Type B pancreatic cell (in vitro differentiated cells): ENCODE results near the gene SPOCK2. TPM values are rescaled to one million over a fixed set of nuclear protein-coding genes. Genes with fewer than 3 reads are reported as not detected.

Experiments used
- DNase-seq: peaks from one replicate; pipeline ENCODE4 v3.0.0; 2021; ENCODE audit warnings: mixed read lengths; ENCODE audit not compliant: unreplicated experiment; ENCODE audit errors: extremely low spot score
- H3K27ac Mint-ChIP-seq: 2 replicates; pipeline ENCODE4 v1.8.0; 2021; ENCODE audit warnings: mild to moderate bottlenecking, mixed read lengths
- H3K27me3 Mint-ChIP-seq: 2 replicates; pipeline ENCODE4 v1.8.0; 2021; ENCODE audit warnings: mixed read lengths
- H3K36me3 Mint-ChIP-seq: 2 replicates; pipeline ENCODE4 v1.8.0; 2021; ENCODE audit warnings: mixed read lengths
- H3K4me1 Mint-ChIP-seq: one replicate; pipeline ENCODE4 v1.8.0; 2021; ENCODE audit warnings: mixed read lengths; ENCODE audit not compliant: unreplicated experiment
- H3K4me3 Mint-ChIP-seq: 2 replicates; pipeline ENCODE4 v1.8.0; 2021; ENCODE audit warnings: mild to moderate bottlenecking, mixed read lengths
- H3K9me3 Mint-ChIP-seq: 2 replicates; pipeline ENCODE4 v1.8.0; 2021; ENCODE audit warnings: mixed read lengths
- total RNA-seq: library from RNA; stranded (reverse); gene quantifications from 2 replicates; pipeline ENCODE4 v1.2.1, GENCODE V29; 2021; ENCODE audit warnings: low replicate concordance
- TF ChIP-seq, protein P1 (sequence below): fragments of 200-600 bp; sonication (generic); conservative IDR thresholded peaks from 2 replicates; pipeline ENCODE4 v1.5.0; 2021; ENCODE audit warnings: antibody characterized with exemption, mild to moderate bottlenecking

Gene SPOCK2
- total RNA-seq, 1 donor from 2014 or later = 13.8 TPM

- peaks cover 31% of the 10 kb centered on the region for H3K4me1 Mint-ChIP-seq
Measured at GRCh38 chr10:72012796-72013195, 75.6 kb downstream of the SPOCK2 start.

GRCh38 chr10:72011976-72012512, 76.3 kb downstream of the SPOCK2 start:
- TF ChIP-seq, protein P1, sequence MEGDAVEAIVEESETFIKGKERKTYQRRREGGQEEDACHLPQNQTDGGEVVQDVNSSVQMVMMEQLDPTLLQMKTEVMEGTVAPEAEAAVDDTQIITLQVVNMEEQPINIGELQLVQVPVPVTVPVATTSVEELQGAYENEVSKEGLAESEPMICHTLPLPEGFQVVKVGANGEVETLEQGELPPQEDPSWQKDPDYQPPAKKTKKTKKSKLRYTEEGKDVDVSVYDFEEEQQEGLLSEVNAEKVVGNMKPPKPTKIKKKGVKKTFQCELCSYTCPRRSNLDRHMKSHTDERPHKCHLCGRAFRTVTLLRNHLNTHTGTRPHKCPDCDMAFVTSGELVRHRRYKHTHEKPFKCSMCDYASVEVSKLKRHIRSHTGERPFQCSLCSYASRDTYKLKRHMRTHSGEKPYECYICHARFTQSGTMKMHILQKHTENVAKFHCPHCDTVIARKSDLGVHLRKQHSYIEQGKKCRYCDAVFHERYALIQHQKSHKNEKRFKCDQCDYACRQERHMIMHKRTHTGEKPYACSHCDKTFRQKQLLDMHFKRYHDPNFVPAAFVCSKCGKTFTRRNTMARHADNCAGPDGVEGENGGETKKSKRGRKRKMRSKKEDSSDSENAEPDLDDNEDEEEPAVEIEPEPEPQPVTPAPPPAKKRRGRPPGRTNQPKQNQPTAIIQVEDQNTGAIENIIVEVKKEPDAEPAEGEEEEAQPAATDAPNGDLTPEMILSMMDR = no peak
- no peak overlapping the region for H3K4me3 Mint-ChIP-seq
- H3K27me3 Mint-ChIP-seq = no peaks in the 10 kb centered on the region
- no peak overlapping the region for H3K27ac Mint-ChIP-seq
- peaks cover 31% of the 10 kb centered on the region for H3K4me1 Mint-ChIP-seq
- H3K9me3 Mint-ChIP-seq = peaks cover 3% of the 10 kb centered on the region
- no peak for DNase-seq
- H3K36me3 Mint-ChIP-seq = peaks cover 15% of the 10 kb centered on the region

More at GRCh38 chr10:72012796-72013195, 75.6 kb downstream of the SPOCK2 start:
- Mint-ChIP-seq H3K4me3 (no peak overlapping the region), H3K36me3 (peaks cover 15% of the 10 kb centered on the region), H3K27me3 (no peaks in the 10 kb centered on the region), H3K27ac (no peak overlapping the region), H3K9me3 (peaks cover 3% of the 10 kb centered on the region)
- TF ChIP-seq, protein P1 = no peak
- DNase-seq = no peak

DNA sequence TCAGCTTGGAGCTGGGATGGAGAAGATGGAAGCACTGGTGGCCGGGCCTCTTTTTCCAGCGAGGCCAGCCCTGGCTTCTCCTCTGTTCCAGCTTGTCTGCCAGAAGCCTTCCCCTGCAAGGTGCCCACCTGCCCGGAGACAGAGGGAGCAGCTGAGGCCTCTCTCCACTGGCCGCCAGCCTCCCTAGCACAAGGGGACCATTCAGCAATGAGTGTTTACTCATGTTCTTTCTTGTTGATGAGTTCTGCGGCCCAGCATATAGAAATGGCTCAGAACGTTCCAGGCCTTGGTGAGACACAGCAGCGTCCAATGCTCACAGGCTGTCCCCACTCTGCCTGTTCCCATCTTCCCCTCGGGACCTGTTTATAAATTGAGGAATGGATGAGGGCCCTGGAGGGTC, 76.9 kb downstream of the SPOCK2 start:
- H3K4me3 Mint-ChIP-seq = no peak overlapping the region
- H3K9me3 Mint-ChIP-seq = peaks cover 3% of the 10 kb centered on the region
- no peaks in the 10 kb centered on the region for H3K27me3 Mint-ChIP-seq
- TF ChIP-seq, protein P1 = no peak
- peaks cover 21% of the 10 kb centered on the region for H3K36me3 Mint-ChIP-seq
- peaks cover 31% of the 10 kb centered on the region for H3K4me1 Mint-ChIP-seq
- H3K27ac Mint-ChIP-seq = no peak overlapping the region
- DNase-seq = no peak

DNA sequence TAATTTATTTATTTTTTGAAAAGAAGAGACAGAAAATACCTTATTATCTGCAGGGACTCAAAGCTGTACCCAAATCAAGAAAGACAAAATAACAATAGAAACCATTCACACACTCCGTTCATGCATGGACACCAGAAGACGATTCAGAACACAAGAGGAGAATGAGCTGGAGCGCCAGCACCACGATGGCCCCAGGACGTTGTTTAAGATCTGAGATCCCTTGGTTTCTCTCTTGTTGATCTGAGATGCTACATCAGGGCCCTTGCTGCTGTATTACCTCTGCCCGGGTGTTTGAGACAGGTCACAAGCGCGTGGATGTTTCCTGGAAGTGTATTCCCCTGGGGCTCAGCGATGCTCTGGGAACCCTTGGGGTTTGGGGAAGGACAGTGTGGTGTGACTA, 77.3 kb downstream of the SPOCK2 start:
- H3K4me1 Mint-ChIP-seq = peaks cover 31% of the 10 kb centered on the region
- H3K27me3 Mint-ChIP-seq = no peaks in the 10 kb centered on the region
- H3K4me3 Mint-ChIP-seq = no peak overlapping the region
- peaks cover 23% of the 10 kb centered on the region for H3K36me3 Mint-ChIP-seq
- H3K27ac Mint-ChIP-seq = no peak overlapping the region
- H3K9me3 Mint-ChIP-seq = peaks cover 3% of the 10 kb centered on the region
- no peak for DNase-seq
- TF ChIP-seq, protein P1 = no peak

- peaks cover 3% of the 10 kb centered on the region for H3K9me3 Mint-ChIP-seq
- no peak for DNase-seq
- peaks cover 23% of the 10 kb centered on the region for H3K36me3 Mint-ChIP-seq
- no peak overlapping the region for H3K4me3 Mint-ChIP-seq
- H3K27me3 Mint-ChIP-seq = no peaks in the 10 kb centered on the region
- TF ChIP-seq, protein P1 = no peak
- H3K4me1 Mint-ChIP-seq = peaks cover 31% of the 10 kb centered on the region
- peak overlapping the region; percentile 93 for H3K27ac Mint-ChIP-seq
Measured at GRCh38 chr10:72010234-72010973, 77.9 kb downstream of the SPOCK2 start.
